ENCODE results near the gene OR56B4.
"Not testable (repeated sequence)": the region's sequence is repeated elsewhere in the genome, so short reads cannot be mapped to it uniquely, and the experiment has no call there.

The OR56B4 gene

GRCh38 chr11:6143737-6144136, 36.3 kb downstream of the OR56B4 start:
- in situ Hi-C loops (cut with MboI; ENCODE audit: low sequenced_read_pairs): not testable (repeated sequence)

- in situ Hi-C loops (cut with MboI; ENCODE audit: low sequenced_read_pairs): no loop called here
These were observed 43.6 kb downstream of the OR56B4 start for GRCh38 chr11:6151117-6151516.

DNA sequence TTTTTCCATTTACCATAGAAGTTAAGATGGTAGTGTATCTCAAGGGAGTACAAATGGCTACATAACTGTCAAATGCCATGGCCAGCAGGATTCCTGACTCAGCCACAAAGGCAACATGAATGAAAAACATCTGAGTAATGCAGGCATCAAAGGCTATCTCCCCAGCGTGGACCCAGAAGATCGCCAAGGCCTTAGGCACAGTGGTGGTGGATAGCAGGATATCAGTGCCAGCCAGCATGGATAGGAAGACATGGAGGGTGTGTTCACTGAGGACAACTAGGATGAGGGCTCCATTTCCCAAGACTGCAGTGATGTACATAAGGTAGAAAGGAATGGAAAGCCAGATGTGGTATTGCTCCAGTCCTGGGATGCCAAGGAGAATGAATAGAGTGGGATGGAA, 44.6 kb downstream of the OR56B4 start:
- in situ Hi-C loops (cut with MboI; ENCODE audit: low sequenced_read_pairs): no loop called here

- in situ Hi-C loops (cut with MboI; ENCODE audit: low sequenced_read_pairs): no loop called here
These were observed 49.3 kb downstream of the OR56B4 start for GRCh38 chr11:6156628-6157359.
